K562 treated with DMSO at 1 percent for 12 hours (cell line): ENCODE results near the gene CD300A. TPM values are rescaled to one million over a fixed set of nuclear protein-coding genes. Genes with fewer than 3 reads are reported as not detected.

ENCODE experiments used
- total RNA-seq: library from RNA; unstranded; fragments of 300-600 nt; gene quantifications from 2 replicates; pipeline ENCODE4 v1.2.3, GENCODE V29; 2022; ENCODE audit not compliant: insufficient read depth

The CD300A gene
- total RNA-seq, result 2.2 and 3.8 TPM in 2 replicates

GRCh38 chr17:74466111-74466827, at the start of gene CD300A:
Gene CD300A, plus strand, starts transcription at chr17:74466634. Its CDS starts 70 bp downstream, at chr17:74466704.

GRCh38 chr17:74431568-74432423, 34.6 kb upstream of the CD300A start, which contains the start of gene GPRC5C:
Gene GPRC5C, plus strand, starts transcription at chr17:74432088. Its CDS starts 7,689 bp downstream, at chr17:74439777.

GRCh38 chr17:74531231-74531761, 64.9 kb downstream of the CD300A start, which contains the start of gene CD300LB:
Gene CD300LB, minus strand, starts transcription at chr17:74531475. Its CDS starts 125 bp downstream, at chr17:74531350.

Other genes with a start within 250 kb of the CD300A start
- gene DNAI2, start 192.4 kb upstream of the CD300A start, total RNA-seq, result not detected in 2 replicates
- 0.83 TPM in 1 of 2 replicates, not detected in the other for gene KIF19, start 140.4 kb upstream of the CD300A start, total RNA-seq
- gene BTBD17, start 104.8 kb upstream of the CD300A start, total RNA-seq, result not detected in 2 replicates
- gene GPR142, start 99.1 kb upstream of the CD300A start, total RNA-seq, result not detected in 2 replicates
- gene GPRC5C, start 34.5 kb upstream of the CD300A start, total RNA-seq, result 10.6 and 16.3 TPM in 2 replicates
- gene CD300LB, start 64.8 kb downstream of the CD300A start, total RNA-seq, result not detected in 2 replicates
- gene CD300C, start 79.5 kb downstream of the CD300A start, total RNA-seq, result not detected in 2 replicates
- gene CD300H, start 100.9 kb downstream of the CD300A start, total RNA-seq, result not detected in 2 replicates
- not detected in 2 replicates for gene CD300LD, start 125.6 kb downstream of the CD300A start, total RNA-seq
- not detected in 2 replicates for gene CD300E, start 157.1 kb downstream of the CD300A start, total RNA-seq
- not detected in 2 replicates for gene CD300LF, start 246.3 kb downstream of the CD300A start, total RNA-seq